HG02623 (cell line): ENCODE measurements around the gene TSFM.
"Not testable (repeated sequence)": the region's sequence is repeated elsewhere in the genome, so short reads cannot be mapped to it uniquely, and the experiment has no call there.

Experiments
- ATAC-seq: cut with Tn5 transposase; IDR thresholded peaks from one replicate; pipeline ENCODE4 v1.9.1; 2021; ENCODE audit warnings: moderate library complexity; ENCODE audit not compliant: unreplicated experiment

Gene TSFM

DNA sequence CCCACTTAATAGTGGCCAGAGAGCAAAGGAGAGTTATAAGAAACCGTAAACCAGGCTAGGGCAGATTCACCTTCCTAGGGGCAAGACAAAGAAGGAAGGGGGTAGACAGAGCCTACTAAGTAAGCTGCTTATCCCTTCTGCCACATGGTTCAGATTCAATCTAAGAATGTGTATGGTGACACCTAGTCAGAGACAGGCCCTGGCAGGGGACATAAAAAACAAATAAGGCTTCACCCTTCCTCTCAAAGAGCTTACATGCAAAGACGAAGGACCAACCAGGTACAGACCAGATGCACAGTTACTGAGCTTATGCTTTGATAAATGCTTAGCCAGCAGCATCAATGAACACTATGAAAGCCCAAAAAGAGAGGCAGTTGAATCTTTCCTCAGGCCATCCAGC lies 20.1 kb upstream of the TSFM start:
- ATAC-seq: no peak

DNA sequence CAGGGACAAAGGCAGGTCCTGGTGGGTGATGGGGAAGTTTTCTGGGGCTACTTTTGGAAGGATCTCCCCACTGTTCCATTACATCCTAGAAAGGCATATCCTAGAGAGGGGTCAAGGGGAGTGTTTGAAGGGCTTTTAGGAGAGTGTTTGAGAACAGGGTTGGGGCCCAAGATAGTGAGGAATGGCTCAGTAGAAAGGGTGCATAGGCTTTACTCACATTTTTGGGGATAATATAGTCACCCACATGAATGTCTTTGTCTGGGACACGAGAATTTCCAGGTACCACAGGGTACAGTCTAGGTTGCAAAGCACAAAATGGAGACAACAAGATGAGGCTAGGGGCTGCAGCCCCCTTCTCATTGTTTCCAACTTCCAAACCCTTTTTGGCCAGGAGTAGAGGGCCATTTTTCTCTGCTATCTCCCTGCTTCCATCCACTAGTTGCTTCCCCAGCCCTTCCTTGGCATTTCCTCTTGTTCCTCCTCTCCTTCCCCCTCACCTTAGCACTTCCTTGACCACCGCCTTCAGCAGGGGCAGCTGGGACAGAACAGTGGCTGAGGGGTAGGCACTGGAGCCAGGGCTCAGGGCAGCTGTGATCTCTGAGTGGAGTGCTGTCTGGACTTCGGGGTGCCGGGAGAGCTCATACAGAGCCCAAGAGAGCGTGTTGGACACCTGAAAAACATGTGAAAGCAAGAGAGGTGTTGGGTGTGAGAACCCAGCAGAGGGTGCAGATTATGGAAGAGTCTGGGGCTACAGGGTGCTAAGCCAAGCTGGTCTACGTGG lies 18.5 kb upstream of the TSFM start:
- no peak for ATAC-seq

DNA sequence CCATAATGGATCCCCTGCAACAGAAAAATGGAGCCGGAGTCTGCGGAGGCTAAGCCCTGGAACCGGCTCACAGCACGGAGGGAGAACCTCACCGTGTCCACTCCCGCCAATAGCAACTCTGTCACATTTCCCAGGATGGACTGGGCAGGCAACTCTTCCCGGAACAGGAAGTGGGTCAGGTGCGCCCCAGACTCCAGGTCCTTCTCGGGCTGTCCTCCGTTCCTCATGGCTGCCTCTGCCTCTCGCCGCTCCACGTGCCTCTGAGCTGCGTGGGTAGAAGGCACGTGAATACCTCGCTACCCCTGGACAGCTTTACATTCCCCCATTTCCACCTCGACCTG lies 18.0 kb upstream of the TSFM start:
- no peak for ATAC-seq

- peak; percentile 56 for ATAC-seq
These were observed 17.4 kb upstream of the TSFM start for GRCh38 chr12:57765003-57765697.

DNA sequence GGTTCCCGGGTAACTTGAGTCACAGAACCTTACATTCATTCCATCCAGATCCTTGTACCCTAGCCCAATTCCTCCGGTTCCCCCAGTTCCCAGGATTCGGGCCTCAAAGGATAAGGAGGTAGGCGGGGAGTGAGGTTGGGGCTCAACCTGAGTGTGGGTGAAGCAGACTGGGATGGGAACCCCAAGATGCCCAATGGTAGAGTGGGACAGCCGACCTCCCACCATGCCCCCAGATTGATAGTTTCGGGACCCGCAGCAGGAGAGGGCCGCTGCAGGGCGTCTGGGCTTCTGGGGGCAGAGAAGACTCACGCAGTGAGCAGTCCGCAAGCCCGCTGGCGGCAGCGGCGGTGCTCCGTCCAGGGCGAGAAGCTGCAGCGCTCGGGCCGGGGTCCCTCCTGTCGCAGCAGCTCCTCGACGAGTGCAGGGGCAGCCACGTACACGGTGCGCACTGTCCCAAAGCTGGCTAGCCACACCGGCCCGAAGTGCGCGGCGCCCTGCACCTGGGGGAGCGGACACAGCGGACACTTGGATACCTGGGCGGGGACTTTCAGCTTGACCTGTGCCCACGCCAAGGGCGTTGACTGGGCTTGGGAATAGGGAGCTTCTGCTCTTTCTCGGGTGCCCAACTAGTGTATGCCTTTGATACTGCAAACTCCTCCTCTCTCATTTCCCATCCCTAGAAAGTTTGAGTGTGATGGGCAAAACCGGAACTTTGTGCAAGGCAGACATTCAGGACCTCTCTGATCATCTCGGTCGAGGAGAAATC lies 16.7 kb upstream of the TSFM start:
- ATAC-seq: no peak

DNA sequence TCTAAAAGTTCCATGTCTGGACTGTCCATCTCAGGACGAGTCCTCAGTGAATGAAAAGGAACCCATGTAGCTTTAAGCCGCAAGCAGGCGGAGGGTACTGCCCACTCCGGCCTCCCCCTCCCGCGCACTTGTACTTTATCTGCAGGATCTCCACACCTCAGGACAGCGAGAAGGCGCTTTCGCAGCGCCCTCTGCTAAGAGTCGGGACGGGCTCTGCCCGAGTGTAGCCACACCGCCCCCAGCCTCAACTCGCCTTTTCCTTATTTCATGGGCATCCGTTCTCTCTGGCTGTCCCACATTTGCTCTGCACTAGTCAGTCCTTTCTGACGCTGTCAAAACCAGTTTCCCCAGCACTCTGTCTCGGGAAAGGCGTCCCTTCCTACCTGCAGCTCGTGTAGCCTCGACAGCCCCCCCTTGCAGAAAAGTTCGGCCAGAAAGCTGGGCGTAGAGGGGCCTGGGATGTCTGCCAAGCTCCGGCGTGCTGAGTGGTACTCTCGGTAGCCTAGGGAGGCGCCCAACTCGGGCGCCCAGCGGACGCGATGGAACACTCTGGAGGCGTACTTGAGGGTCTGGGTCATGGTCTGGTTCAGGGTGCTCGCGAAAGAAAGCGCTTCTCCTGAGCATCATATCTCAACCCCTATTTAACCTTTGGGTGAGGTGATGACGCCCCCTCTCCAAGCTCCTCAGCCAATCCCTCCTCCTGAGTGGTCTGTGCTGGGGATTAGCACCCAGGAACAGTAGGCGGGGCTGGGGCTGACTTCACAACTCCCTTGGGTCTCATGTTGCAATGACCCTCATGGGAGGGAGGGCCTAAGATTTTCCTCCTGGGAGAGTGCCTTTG lies 15.9 kb upstream of the TSFM start, which contains the start of gene CYP27B1:
Gene CYP27B1 (minus strand): TSS at position 615 of the 841 bp plus-strand sequence. CDS start 37 bp downstream, at position 578.
- ATAC-seq: no peak

- ATAC-seq: no peak
These were observed 15.3 kb upstream of the TSFM start for GRCh38 chr12:57767305-57767698.

GRCh38 chr12:57767876-57768275 lies 14.7 kb upstream of the TSFM start:
- ATAC-seq: no peak

DNA sequence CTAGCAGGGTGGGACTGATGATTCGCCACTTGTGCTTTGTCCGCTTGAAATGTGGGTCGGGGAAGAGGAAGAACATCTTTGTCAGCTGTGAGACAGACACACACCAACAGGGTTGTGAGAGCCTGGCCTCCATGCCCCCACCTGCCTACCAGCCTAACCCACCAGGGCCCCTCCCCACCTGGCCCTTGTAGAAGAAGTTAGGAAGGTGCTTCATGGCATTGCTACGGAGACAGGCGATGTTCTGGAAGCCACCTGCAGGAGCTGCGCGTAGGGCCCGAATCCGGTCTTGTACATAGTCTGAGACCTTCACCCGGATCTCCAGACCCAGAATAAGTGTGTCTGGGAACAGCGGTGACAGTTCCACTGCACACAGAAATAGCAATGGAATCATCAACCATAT lies 13.0 kb upstream of the TSFM start:
- ATAC-seq: no peak

DNA sequence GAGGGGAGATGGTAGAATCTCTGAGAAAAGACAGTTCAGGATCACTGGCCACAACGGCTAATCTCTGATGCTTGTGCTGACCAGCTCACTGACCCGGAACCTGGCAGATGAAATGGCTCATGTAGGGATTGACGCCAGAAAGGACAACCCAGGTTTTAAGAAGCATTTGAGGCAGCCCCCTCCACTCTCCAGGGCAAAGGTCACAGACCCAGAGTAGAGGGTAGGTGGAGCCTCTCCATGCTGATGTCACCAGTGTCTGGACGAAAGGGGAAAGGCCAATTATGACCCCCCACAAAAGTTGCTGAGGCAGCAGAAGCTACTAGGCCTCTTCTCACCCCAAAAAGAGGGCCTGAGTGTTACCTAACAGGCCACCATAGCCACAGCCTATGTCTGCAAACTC lies 11.9 kb upstream of the TSFM start:
- no peak for ATAC-seq

DNA sequence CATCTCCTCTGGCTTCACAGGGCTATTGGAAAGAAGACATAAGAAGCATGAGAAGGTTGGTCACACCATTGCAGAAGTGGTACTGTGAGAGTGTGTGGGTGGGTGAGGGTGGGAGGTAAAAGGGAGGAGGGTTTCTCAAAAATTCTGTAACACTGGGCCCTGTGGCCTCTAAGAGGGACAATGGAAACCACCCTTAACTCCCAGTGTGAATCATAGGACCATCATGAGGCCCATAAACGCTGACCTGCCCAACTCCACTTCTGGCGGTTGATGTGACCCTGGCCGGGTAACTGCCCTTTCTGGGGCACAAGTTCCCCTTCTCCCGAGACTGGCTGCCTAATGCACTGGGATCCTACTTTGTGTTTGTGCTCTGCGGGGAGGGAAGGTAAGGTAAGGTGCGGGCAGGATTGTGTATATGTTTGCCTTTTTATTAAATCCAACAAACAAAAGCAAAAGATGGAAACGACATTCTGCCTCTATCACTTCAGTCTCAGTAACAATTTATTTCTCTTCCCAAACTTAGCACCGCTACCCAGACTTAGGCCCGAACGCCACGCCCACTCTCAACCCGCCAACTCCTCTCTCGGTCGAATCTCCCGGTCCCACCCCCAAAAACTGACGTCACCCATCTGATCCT lies 11.2 kb upstream of the TSFM start:
- peak; percentile 62 for ATAC-seq

GRCh38 chr12:57771873-57772428 lies 10.6 kb upstream of the TSFM start, which contains the start of gene METTL1:
TSS of gene METTL1 (minus strand) at chr12:57772105. CDS start at chr12:57772083, 22 bp downstream.
- peak; percentile 71 for ATAC-seq

- peak; percentile 26 for ATAC-seq
These were observed 9.9 kb upstream of the TSFM start, which contains the start of gene EEF1AKMT3 for GRCh38 chr12:57772429-57773322. TSS of gene EEF1AKMT3 (plus strand) at chr12:57772614. CDS start at chr12:57772725, 111 bp downstream.

DNA sequence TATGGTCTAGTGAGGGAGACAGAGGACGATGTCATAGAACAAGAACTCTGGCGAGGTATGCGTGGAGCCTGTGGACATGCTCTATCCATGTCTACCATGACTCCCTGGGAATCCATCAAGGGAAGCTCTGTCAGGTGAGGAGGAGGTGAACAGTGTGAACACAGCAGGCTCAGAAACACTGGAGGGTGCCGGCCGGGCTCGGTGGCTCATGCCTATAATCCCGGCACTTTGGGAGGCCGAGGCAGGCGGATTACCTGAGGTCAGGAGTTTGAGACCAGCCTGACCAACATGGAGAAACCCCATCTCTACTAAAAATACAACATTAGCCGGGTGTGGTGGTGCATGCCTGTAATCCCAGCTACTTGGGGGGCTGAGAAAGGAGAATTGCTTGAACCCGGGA lies 8.0 kb upstream of the TSFM start:
- ATAC-seq: not testable (repeated sequence)

GRCh38 chr12:57775044-57775443 lies 7.5 kb upstream of the TSFM start:
- ATAC-seq: no peak

GRCh38 chr12:57775563-57776246 lies 6.9 kb upstream of the TSFM start:
- no peak for ATAC-seq

- ATAC-seq: no peak
These were observed 6.4 kb upstream of the TSFM start for GRCh38 chr12:57776247-57776587.

DNA sequence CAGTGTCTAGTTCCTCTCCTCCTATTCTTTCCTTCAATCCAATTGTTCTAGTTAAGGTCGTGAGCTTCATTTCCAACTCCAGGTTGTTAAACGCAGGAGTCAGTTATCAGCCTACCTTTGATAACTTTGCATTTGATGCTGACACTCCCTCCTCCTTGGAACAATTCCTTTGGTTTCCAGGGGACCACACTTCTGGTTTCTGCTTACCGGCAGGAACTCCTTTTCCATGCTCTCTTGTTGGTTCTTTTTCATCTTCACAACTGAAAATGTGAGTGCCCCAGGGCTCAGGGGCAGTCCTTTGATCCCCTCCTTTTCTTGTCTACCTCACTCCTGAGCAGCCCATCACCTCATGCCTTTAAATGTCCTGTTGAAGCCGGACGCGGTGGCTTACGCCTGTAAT lies 5.2 kb upstream of the TSFM start:
- ATAC-seq: no peak
